ENCODE measurements around the gene ATL1.
A peak's percentile ranks its signal among the peaks of the same experiment; 100 is the strongest.

ATL1 gene

DNA sequence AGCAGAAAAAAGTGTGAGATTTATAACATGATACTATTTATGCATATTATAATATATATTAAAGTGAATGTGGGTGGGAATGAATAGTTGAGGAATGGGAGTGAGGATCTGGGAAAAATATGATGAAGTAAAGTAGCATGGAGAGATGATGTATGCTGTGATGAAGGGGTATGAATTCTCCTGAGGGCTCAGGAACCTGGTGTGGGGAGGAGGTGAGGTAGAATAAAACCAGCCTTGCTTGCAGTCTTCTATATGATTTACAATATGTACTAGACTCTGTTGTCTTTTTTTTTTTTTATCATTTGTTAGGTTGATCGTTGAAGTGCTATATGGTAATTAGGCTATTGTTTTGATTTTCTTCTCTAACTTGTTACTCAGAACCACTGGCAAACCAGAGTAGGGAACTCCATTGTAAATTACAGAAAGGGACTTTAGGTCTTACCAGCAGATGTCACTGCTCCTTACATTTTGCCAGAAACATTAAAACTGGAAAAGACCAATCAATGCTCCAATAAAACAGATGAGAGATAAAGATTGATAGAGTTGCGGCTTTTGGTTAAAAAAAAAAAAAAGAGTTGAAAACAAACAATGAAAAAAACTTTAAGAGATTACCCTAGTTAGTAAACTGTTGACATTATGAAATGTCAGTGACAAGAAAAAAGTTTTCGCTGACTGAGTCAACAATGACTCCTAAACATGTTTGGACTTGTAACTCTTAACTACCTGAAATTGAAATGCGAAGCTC, 39.9 kb downstream of the ATL1 start (continued):
- TF ChIP-seq, protein P1, sequence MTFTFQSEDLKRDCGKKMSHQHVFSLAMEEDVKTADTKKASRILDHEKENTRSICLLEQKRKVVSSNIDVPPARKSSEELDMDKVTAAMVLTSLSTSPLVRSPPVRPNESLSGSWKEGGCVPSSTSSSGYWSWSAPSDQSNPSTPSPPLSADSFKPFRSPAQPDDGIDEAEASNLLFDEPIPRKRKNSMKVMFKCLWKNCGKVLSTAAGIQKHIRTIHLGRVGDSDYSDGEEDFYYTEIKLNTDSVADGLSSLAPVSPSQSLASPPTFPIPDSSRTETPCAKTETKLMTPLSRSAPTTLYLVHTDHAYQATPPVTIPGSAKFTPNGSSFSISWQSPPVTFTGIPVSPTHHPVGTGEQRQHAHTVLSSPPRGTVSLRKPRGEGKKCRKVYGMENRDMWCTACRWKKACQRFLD (tag by site-specific recombination; IDR thresholded peaks at IDR 0.05): no peak
- no peak for TF ChIP-seq ZNF354C (tag by site-specific recombination; IDR thresholded peaks at IDR 0.05; ENCODE audit: borderline replicate concordance, low read depth)
- TF ChIP-seq FEZF1 (tag by site-specific recombination; IDR thresholded peaks at IDR 0.05): peak; percentile 98
- no peak for TF ChIP-seq KLF9 (tag by site-specific recombination; IDR thresholded peaks at IDR 0.05; ENCODE audit: low read depth)
- TF ChIP-seq, protein P2, sequence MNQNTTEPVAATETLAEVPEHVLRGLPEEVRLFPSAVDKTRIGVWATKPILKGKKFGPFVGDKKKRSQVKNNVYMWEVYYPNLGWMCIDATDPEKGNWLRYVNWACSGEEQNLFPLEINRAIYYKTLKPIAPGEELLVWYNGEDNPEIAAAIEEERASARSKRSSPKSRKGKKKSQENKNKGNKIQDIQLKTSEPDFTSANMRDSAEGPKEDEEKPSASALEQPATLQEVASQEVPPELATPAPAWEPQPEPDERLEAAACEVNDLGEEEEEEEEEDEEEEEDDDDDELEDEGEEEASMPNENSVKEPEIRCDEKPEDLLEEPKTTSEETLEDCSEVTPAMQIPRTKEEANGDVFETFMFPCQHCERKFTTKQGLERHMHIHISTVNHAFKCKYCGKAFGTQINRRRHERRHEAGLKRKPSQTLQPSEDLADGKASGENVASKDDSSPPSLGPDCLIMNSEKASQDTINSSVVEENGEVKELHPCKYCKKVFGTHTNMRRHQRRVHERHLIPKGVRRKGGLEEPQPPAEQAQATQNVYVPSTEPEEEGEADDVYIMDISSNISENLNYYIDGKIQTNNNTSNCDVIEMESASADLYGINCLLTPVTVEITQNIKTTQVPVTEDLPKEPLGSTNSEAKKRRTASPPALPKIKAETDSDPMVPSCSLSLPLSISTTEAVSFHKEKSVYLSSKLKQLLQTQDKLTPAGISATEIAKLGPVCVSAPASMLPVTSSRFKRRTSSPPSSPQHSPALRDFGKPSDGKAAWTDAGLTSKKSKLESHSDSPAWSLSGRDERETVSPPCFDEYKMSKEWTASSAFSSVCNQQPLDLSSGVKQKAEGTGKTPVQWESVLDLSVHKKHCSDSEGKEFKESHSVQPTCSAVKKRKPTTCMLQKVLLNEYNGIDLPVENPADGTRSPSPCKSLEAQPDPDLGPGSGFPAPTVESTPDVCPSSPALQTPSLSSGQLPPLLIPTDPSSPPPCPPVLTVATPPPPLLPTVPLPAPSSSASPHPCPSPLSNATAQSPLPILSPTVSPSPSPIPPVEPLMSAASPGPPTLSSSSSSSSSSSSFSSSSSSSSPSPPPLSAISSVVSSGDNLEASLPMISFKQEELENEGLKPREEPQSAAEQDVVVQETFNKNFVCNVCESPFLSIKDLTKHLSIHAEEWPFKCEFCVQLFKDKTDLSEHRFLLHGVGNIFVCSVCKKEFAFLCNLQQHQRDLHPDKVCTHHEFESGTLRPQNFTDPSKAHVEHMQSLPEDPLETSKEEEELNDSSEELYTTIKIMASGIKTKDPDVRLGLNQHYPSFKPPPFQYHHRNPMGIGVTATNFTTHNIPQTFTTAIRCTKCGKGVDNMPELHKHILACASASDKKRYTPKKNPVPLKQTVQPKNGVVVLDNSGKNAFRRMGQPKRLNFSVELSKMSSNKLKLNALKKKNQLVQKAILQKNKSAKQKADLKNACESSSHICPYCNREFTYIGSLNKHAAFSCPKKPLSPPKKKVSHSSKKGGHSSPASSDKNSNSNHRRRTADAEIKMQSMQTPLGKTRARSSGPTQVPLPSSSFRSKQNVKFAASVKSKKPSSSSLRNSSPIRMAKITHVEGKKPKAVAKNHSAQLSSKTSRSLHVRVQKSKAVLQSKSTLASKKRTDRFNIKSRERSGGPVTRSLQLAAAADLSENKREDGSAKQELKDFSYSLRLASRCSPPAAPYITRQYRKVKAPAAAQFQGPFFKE (tag by site-specific recombination; IDR thresholded peaks at IDR 0.05; ENCODE audit: borderline replicate concordance): no peak
- TF ChIP-seq KLF8 (tag by site-specific recombination; IDR thresholded peaks at IDR 0.05): peak; percentile 65
- TF ChIP-seq, protein P3, sequence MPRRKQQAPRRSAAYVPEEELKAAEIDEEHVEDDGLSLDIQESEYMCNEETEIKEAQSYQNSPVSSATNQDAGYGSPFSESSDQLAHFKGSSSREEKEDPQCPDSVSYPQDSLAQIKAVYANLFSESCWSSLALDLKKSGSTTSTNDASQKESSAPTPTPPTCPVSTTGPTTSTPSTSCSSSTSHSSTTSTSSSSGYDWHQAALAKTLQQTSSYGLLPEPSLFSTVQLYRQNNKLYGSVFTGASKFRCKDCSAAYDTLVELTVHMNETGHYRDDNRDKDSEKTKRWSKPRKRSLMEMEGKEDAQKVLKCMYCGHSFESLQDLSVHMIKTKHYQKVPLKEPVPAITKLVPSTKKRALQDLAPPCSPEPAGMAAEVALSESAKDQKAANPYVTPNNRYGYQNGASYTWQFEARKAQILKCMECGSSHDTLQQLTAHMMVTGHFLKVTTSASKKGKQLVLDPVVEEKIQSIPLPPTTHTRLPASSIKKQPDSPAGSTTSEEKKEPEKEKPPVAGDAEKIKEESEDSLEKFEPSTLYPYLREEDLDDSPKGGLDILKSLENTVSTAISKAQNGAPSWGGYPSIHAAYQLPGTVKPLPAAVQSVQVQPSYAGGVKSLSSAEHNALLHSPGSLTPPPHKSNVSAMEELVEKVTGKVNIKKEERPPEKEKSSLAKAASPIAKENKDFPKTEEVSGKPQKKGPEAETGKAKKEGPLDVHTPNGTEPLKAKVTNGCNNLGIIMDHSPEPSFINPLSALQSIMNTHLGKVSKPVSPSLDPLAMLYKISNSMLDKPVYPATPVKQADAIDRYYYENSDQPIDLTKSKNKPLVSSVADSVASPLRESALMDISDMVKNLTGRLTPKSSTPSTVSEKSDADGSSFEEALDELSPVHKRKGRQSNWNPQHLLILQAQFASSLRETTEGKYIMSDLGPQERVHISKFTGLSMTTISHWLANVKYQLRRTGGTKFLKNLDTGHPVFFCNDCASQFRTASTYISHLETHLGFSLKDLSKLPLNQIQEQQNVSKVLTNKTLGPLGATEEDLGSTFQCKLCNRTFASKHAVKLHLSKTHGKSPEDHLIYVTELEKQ (tag by site-specific recombination; IDR thresholded peaks at IDR 0.05; ENCODE audit: borderline replicate concordance): peak; percentile 60; the same call in 1 of the 2 replicates
- TF ChIP-seq, protein P4, sequence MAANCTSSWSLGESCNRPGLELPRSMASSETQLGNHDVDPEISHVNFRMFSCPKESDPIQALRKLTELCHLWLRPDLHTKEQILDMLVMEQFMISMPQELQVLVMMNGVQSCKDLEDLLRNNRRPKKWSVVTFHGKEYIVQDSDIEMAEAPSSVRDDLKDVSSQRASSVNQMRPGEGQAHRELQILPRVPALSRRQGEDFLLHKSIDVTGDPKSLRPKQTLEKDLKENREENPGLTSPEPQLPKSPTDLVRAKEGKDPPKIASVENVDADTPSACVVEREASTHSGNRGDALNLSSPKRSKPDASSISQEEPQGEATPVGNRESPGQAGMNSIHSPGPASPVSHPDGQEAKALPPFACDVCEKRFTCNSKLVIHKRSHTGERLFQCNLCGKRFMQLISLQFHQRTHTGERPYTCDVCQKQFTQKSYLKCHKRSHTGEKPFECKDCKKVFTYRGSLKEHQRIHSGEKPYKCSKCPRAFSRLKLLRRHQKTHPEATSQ (tag by site-specific recombination; IDR thresholded peaks at IDR 0.05): no peak
- no peak for TF ChIP-seq ZNF658 (tag by site-specific recombination; IDR thresholded peaks at IDR 0.05)
- TF ChIP-seq ZNF266 (tag by site-specific recombination; IDR thresholded peaks at IDR 0.05; ENCODE audit: low read depth): no peak
- TF ChIP-seq ZNF610 (tag by site-specific recombination; IDR thresholded peaks at IDR 0.05; ENCODE audit: borderline replicate concordance): no peak
- TF ChIP-seq ZNF223 (tag by site-specific recombination; IDR thresholded peaks at IDR 0.05): no peak
- TF ChIP-seq ZNF521 (tag by site-specific recombination; IDR thresholded peaks at IDR 0.05): no peak
- TF ChIP-seq, protein P5, sequence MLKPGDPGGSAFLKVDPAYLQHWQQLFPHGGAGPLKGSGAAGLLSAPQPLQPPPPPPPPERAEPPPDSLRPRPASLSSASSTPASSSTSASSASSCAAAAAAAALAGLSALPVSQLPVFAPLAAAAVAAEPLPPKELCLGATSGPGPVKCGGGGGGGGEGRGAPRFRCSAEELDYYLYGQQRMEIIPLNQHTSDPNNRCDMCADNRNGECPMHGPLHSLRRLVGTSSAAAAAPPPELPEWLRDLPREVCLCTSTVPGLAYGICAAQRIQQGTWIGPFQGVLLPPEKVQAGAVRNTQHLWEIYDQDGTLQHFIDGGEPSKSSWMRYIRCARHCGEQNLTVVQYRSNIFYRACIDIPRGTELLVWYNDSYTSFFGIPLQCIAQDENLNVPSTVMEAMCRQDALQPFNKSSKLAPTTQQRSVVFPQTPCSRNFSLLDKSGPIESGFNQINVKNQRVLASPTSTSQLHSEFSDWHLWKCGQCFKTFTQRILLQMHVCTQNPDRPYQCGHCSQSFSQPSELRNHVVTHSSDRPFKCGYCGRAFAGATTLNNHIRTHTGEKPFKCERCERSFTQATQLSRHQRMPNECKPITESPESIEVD (tag by site-specific recombination; IDR thresholded peaks at IDR 0.05): peak; percentile 98
- no peak for TF ChIP-seq ZNF707 (tag by site-specific recombination; IDR thresholded peaks at IDR 0.05)
- TF ChIP-seq, protein P6, sequence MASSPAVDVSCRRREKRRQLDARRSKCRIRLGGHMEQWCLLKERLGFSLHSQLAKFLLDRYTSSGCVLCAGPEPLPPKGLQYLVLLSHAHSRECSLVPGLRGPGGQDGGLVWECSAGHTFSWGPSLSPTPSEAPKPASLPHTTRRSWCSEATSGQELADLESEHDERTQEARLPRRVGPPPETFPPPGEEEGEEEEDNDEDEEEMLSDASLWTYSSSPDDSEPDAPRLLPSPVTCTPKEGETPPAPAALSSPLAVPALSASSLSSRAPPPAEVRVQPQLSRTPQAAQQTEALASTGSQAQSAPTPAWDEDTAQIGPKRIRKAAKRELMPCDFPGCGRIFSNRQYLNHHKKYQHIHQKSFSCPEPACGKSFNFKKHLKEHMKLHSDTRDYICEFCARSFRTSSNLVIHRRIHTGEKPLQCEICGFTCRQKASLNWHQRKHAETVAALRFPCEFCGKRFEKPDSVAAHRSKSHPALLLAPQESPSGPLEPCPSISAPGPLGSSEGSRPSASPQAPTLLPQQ (tag by site-specific recombination; IDR thresholded peaks at IDR 0.05): 0 out of 2 replicates have a peak, but pooled peaks have one; percentile 20
- TF ChIP-seq ZNF335 (tag by site-specific recombination; conservative IDR thresholded peaks at IDR 0.05): peak; percentile 77
- no peak for TF ChIP-seq ZNF76 (tag by site-specific recombination; IDR thresholded peaks at IDR 0.05; ENCODE audit: borderline replicate concordance, low read depth)
- TF ChIP-seq SETDB1 (IDR thresholded peaks at IDR 0.05; ENCODE audit: insufficient read length, low read length): no peak
- no peak for TF ChIP-seq ZNF677 (tag by site-specific recombination; IDR thresholded peaks at IDR 0.05)
- TF ChIP-seq, protein P7, sequence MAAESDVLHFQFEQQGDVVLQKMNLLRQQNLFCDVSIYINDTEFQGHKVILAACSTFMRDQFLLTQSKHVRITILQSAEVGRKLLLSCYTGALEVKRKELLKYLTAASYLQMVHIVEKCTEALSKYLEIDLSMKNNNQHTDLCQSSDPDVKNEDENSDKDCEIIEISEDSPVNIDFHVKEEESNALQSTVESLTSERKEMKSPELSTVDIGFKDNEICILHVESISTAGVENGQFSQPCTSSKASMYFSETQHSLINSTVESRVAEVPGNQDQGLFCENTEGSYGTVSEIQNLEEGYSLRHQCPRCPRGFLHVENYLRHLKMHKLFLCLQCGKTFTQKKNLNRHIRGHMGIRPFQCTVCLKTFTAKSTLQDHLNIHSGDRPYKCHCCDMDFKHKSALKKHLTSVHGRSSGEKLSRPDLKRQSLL (tag by site-specific recombination; IDR thresholded peaks at IDR 0.05): no peak
- no peak for TF ChIP-seq ZFP3 (tag by site-specific recombination; IDR thresholded peaks at IDR 0.05; ENCODE audit: low read depth)

Data from HEK293 (cell line).